GM13976 (cell line): ENCODE results near the gene ADPRS.

Experiments used
- DNase-seq: peaks from one replicate; pipeline ENCODE4 v3.0.0; 2012; ENCODE audit warnings: low spot score
- in situ Hi-C: fragments of 300-500 bp; cut with MboI; formaldehyde crosslinking; loops from one replicate; pipeline ENCODE4 v1.12.0; 2022; ENCODE audit warnings: low sequenced_read_pairs, mixed read lengths, inconsistent platforms; ENCODE audit not compliant: unreplicated experiment
- TF ChIP-seq, protein P1 (sequence below): IDR thresholded peaks from 2 replicates; pipeline ENCODE4 v1.5.1; 2012; ENCODE audit warnings: borderline replicate concordance, mild to moderate bottlenecking; ENCODE audit not compliant: insufficient read depth; ENCODE audit errors: extremely low read depth, missing control alignments, control extremely low read depth

ADPRS gene

GRCh38 chr1:36067871-36068270, 20.8 kb upstream of the ADPRS start:
- in situ Hi-C loops, result no loop called here
- DNase-seq, result no peak
- TF ChIP-seq, protein P1, sequence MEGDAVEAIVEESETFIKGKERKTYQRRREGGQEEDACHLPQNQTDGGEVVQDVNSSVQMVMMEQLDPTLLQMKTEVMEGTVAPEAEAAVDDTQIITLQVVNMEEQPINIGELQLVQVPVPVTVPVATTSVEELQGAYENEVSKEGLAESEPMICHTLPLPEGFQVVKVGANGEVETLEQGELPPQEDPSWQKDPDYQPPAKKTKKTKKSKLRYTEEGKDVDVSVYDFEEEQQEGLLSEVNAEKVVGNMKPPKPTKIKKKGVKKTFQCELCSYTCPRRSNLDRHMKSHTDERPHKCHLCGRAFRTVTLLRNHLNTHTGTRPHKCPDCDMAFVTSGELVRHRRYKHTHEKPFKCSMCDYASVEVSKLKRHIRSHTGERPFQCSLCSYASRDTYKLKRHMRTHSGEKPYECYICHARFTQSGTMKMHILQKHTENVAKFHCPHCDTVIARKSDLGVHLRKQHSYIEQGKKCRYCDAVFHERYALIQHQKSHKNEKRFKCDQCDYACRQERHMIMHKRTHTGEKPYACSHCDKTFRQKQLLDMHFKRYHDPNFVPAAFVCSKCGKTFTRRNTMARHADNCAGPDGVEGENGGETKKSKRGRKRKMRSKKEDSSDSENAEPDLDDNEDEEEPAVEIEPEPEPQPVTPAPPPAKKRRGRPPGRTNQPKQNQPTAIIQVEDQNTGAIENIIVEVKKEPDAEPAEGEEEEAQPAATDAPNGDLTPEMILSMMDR, result no peak

- in situ Hi-C loops, result no loop called here
- TF ChIP-seq, protein P1, result no peak
- DNase-seq, result no peak
Measured at GRCh38 chr1:36068866-36069265, 19.8 kb upstream of the ADPRS start.

- DNase-seq, result no peak
- TF ChIP-seq, protein P1, result no peak
- in situ Hi-C loops, result no loop called here
Measured at GRCh38 chr1:36070349-36070748, 18.3 kb upstream of the ADPRS start.

DNA sequence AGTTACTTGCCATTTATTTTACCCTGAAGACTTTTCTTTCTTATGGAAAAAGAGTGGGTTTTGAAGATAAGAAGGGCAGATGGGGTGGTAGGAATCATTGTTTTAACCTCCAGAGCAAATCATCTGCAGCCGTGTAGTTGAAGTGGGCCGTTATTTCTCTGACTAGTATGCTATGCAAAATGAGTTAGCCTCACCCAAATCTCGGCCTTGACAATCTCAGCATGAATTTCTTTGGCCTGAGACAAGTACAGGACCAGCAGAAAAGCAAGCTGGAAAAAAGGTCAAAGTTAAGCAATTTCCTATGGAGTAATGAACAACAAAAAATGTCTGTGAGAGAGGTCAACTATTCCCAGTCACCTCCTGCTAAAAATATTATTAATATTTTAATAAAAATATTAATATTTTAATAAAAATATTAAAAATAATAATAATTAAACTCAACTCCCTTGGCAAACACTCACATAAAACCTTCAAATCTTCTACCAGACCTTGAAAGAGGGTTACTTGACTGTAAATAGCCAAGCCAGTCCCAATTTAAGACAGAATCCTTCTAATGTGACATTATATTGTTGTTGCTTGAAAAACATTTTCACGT, 11.6 kb upstream of the ADPRS start:
- in situ Hi-C loops, result no loop called here
- DNase-seq, result no peak
- TF ChIP-seq, protein P1, result no peak

DNA sequence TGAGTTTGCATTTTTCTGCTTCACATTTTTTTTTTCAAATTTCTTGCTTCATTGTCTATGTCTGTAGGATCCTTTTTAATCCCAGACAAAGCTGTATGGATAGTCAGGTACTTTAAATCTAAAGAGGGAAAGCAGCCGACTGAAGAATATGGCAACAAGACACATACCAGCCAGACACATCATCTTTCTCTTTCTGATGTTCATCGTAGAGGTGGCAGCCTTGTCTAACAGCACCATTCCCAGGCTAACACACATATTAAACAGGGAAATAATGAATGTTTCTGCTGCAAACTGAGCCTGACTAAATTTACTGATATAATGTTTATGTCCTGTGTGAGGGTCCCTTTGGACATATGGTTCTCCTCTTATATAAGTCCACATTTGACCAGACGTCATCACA, 8.5 kb upstream of the ADPRS start:
- in situ Hi-C loops, result no loop called here
- TF ChIP-seq, protein P1, result no peak

DNA sequence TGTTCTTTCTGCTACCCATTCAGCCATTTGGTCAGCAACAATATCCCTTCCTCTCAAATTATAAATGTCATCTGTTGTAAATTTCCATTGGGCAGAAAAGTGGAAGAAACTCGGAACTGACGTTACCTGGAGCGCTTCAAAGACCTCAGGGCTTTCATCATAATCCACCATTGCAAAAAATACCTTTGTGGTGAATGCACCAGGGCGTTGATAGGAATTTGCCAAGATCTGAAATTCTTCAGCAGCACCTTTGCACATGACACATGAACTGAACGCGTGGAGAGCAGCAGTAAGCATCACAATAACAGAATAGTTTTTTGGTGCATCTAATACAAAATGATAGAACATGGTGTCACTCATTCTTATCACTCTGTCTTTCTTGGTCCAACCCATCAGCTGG, 7.9 kb upstream of the ADPRS start:
- in situ Hi-C loops, result no loop called here
- TF ChIP-seq, protein P1, result no peak

More for the DNA sequence above, 8.5 kb upstream of the ADPRS start:
- no peak for DNase-seq

More for the DNA sequence above, 7.9 kb upstream of the ADPRS start:
- DNase-seq, result no peak
